Colonic mucosa (tissue), 4 donors: ENCODE data around the gene INTS11. TPM values are rescaled to one million over a fixed set of nuclear protein-coding genes. Genes with fewer than 3 reads are reported as not detected.
A peak's percentile ranks its signal among the peaks of the same experiment; 100 is the strongest.

Experiments
- DNase-seq: peaks from one replicate; pipeline ENCODE4 v3.0.0-alpha.2; 2020
- H3K27ac ChIP-seq: fragments of 200-600 bp; one replicate; pipeline ENCODE4 v1.8.0; 2021
- H3K27me3 ChIP-seq: fragments of 200-600 bp; one replicate; pipeline ENCODE4 v1.8.0; 2021
- H3K36me3 ChIP-seq: fragments of 200-600 bp; one replicate; pipeline ENCODE4 v1.8.0; 2021
- H3K4me1 ChIP-seq: fragments of 200-600 bp; one replicate; pipeline ENCODE4 v1.8.0; 2021; ENCODE audit warnings: mild to moderate bottlenecking
- H3K4me3 ChIP-seq: fragments of 200-600 bp; one replicate; pipeline ENCODE4 v1.8.0; 2021
- H3K9ac ChIP-seq, 2 donors: one replicate each; pipeline ENCODE4 v1.7.0; 2013; ENCODE audit warnings: control low read depth in 2 of 2, low read depth in 2 of 2, low read length in 2 of 2
- H3K9me3 ChIP-seq: fragments of 200-600 bp; one replicate; pipeline ENCODE4 v1.8.0; 2021
- CTCF ChIP-seq: fragments of 200-600 bp; IDR thresholded peaks from one replicate; pipeline ENCODE4 v1.8.0; 2022; ENCODE audit warnings: antibody characterized with exemption, mild to moderate bottlenecking
- intact Hi-C: fragments of 100-400 bp; cut with DNase I; formaldehyde crosslinking; loops from one replicate; pipeline ENCODE4 v1.14.1; 2022
- total RNA-seq, 2 donors: library from RNA; stranded (reverse); fragmentation: NEBNext Ultra II Directional in 1 of 2; extraction: Animal tissue kit (Norgen Biotek cat#: 25700) in 1 of 2; gene quantifications; one replicate each; pipeline ENCODE4 v1.2.1, GENCODE V29; 2021
- donor health status: healthy.
- donor health status: DM: no; HTN: no; CAD: no.
- donor health status: DM: no; HTN: no; CAD: no.

INTS11 gene
- total RNA-seq, 2 donors from 2014 or later: 70.6 to 126 TPM

- H3K27me3 ChIP-seq: peaks cover 25% of the 10 kb centered on the region
- intact Hi-C loops: no loop called here
- no peak overlapping the region for H3K4me3 ChIP-seq
- no peak for DNase-seq
- no peak overlapping the region for H3K27ac ChIP-seq
- H3K9ac ChIP-seq: peak overlapping the region in 1 of 2 donors; percentile 43
- TF ChIP-seq CTCF: no peak
- H3K36me3 ChIP-seq: no peaks in the 10 kb centered on the region
- H3K4me1 ChIP-seq: peaks cover 8% of the 10 kb centered on the region
- no peaks in the 10 kb centered on the region for H3K9me3 ChIP-seq
These were observed 27.3 kb upstream of the INTS11 start for GRCh38 chr1:1351511-1352427.

- intact Hi-C loops: no loop called here
- TF ChIP-seq CTCF: peak; percentile 25
- H3K4me1 ChIP-seq: peaks cover 17% of the 10 kb centered on the region
- peak within 1 kb of the TSS; percentile 92 to 94 for H3K9ac ChIP-seq
- no peaks in the 10 kb centered on the region for H3K36me3 ChIP-seq
- H3K27ac ChIP-seq: peak within 1 kb of the TSS; percentile 79
- peak within 1 kb of the TSS; percentile 59 for H3K4me3 ChIP-seq
- no peaks in the 10 kb centered on the region for H3K9me3 ChIP-seq
- DNase-seq: peak; percentile 76
- H3K27me3 ChIP-seq: peaks cover 14% of the 10 kb centered on the region
These were observed 25.0 kb upstream of the INTS11 start, which contains the start of gene DVL1 for GRCh38 chr1:1349256-1350012. Gene DVL1 (minus strand): TSS chr1:1349418. CDS start chr1:1349065, 353 bp downstream.

- Histone ChIP-seq H3K27me3 (peaks cover 6% of the 10 kb centered on the region), H3K4me1 (peaks cover 17% of the 10 kb centered on the region), H3K9ac (peak overlapping the region; percentile 92 to 94), H3K36me3 (no peaks in the 10 kb centered on the region), H3K4me3 (peak overlapping the region; percentile 41), H3K9me3 (no peaks in the 10 kb centered on the region), H3K27ac (peak overlapping the region; percentile 79)
- intact Hi-C loops: no loop called here
- no peak for TF ChIP-seq CTCF
- DNase-seq: no peak
These were observed 24.2 kb upstream of the INTS11 start for GRCh38 chr1:1348420-1349255.

- peak; percentile 85 for DNase-seq
- no peaks in the 10 kb centered on the region for H3K9me3 ChIP-seq
- TF ChIP-seq CTCF: no peak
- peaks cover 17% of the 10 kb centered on the region for H3K4me1 ChIP-seq
- H3K27ac ChIP-seq: peak overlapping the region; percentile 79
- peak overlapping the region; percentile 41 for H3K4me3 ChIP-seq
- H3K9ac ChIP-seq: peak overlapping the region; percentile 92 to 94
- H3K27me3 ChIP-seq: no peaks in the 10 kb centered on the region
- intact Hi-C loops: no loop called here
- H3K36me3 ChIP-seq: no peaks in the 10 kb centered on the region
These were observed 23.4 kb upstream of the INTS11 start for GRCh38 chr1:1347663-1348419.
